ENCODE data around the gene SLK. TPM values are rescaled to one million over a fixed set of nuclear protein-coding genes. Genes with fewer than 3 reads are reported as not detected.

SLK gene
- 12.8 TPM for polyA plus RNA-seq (2012; ENCODE audit: insufficient read length, low read depth)

DNA sequence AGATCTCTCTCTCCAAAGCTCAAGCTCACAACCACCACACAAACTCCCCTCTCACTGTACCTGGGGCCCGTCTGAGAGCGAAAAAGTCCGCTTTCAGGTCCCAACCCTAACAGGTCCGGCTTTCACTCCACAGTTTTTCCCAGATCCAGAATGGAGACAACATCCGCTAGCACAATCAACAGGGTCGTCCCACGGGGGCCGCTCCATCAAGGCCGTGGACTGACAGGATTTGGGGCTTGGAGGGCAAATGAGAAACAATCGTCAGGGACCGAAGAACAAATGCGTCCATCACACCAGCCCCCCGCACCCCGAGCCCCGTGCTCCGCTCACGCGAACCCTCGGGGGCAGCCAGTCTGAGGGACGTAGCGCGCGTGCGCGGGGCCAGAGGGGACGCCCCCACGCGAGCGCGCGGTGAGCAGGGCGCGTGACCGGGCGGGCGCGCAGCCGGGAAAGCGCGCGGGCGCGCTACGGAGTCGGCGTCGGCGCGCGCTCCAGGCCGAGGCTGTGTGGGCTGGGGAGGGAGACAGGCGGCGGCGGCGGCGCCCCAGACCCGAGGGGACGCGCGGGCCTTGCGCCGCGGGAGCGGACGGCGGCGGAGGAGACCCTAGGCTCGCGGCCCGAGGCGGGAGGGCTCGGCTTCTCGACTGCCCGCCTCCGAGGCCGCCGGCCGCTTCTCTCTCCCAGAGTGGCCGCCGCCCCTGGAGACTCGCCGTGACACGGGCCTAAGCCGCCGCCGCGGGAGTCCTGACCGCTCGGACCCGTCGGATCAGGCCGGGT lies at the start of gene SLK:
Gene SLK (plus strand): TSS at position 470 of the 777 bp plus-strand sequence. CDS start 606 bp downstream, outside the sequence.
- TF ChIP-seq TAF1 (IDR thresholded peaks at IDR 0.05; ENCODE audit: borderline replicate concordance, insufficient read depth, low read length) (peak; percentile 63; the same call in 1 of the 2 replicates), FOXP2 (optimal IDR thresholded peaks at IDR 0.05; ENCODE audit: borderline replicate concordance, extremely low read depth, extremely low read length, insufficient read depth) (peak; percentile 45), SIN3A (IDR thresholded peaks at IDR 0.05; ENCODE audit: borderline replicate concordance, insufficient read depth, low read length) (no peak)

GRCh38 chr10:103917302-103918052 lies 49.5 kb upstream of the SLK start:
- TF ChIP-seq REST (IDR thresholded peaks at IDR 0.05; ENCODE audit: insufficient read depth in 1 of 2, low read depth in 2 of 2, low read length in 2 of 2): no peak
- peak; percentile 48; the same call in 1 of the 2 replicates for TF ChIP-seq SIN3A (IDR thresholded peaks at IDR 0.05; ENCODE audit: borderline replicate concordance, insufficient read depth, low read length)
- TF ChIP-seq FOXP2 (optimal IDR thresholded peaks at IDR 0.05; ENCODE audit: borderline replicate concordance, extremely low read depth, extremely low read length, insufficient read depth): no peak

DNA sequence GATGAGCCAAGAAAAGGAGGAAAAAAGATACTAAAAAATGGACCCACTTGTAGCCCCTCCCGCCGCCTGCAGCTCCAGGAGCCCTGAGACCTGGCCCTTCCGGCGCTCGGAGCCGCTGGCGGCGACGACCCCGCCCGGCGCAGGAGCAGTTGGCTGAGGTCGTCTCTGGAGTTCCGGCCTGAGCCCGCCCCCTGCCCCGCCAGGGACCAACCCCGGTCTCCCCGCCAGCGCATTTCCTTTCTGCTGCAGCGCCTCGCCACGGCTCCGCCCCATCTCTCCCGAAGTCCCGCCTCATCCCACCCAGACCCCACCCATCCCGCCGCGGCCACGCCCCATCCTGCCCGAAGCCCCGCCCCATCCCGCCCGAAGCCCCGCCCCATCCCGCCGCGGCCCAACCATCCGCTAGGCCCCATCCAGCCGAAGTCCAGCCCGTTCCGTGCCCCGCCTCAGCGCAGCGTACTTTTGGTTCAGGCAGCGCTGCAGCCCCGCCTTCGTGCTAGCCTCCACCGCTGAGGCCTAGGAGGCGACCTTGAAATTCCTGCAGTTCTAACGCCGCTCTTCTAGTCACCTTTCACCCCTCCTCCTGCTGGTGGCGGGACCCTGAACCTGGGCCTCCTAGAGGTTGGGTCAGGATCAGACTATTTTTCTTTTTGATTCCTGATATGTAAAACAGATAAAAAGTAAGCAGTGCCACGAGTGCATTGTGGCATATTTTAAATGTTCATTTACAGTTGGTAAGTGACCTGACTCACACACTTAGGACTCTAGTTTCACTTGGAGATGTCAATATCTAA lies 48.7 kb upstream of the SLK start, which contains the start of gene STN1:
Gene STN1 (minus strand): TSS at position 132 of the 794 bp plus-strand sequence. CDS start 590 bp downstream, outside the sequence.
- TF ChIP-seq FOXP2 (optimal IDR thresholded peaks at IDR 0.05; ENCODE audit: borderline replicate concordance, extremely low read depth, extremely low read length, insufficient read depth): peak; percentile 65
- TF ChIP-seq SIN3A (IDR thresholded peaks at IDR 0.05; ENCODE audit: borderline replicate concordance, insufficient read depth, low read length): 0 out of 2 replicates have a peak, but pooled peaks have one; percentile 8
- TF ChIP-seq POLR2AphosphoS5 (IDR thresholded peaks at IDR 0.05; ENCODE audit: low read depth, low read length): peak; percentile 86
- TF ChIP-seq TAF1 (IDR thresholded peaks at IDR 0.05; ENCODE audit: borderline replicate concordance, insufficient read depth, low read length): peak; percentile 62; the same call in 1 of the 2 replicates
- TF ChIP-seq REST (IDR thresholded peaks at IDR 0.05; ENCODE audit: insufficient read depth in 1 of 2, low read depth in 2 of 2, low read length in 2 of 2): no peak

DNA sequence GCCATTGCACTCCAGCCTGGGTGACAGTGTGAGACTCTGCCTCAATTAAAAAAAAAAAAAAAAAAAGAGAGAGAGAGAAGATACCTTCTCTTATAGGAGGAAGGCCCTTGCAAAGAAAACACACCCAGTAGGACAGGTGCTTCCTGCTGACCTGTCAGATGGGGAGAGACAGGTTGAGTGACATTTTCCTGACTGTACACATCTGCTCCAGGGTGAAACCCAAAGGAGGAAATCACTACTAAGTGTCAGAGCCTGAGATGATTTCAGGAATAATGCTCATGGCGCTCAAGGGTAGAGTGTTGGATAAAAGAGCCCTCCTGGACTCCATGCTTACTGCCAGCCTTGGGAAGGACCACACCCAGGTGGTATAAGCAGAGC lies 47.3 kb upstream of the SLK start:
- TF ChIP-seq POLR2AphosphoS5 (IDR thresholded peaks at IDR 0.05; ENCODE audit: low read depth, low read length) (no peak), FOXP2 (optimal IDR thresholded peaks at IDR 0.05; ENCODE audit: borderline replicate concordance, extremely low read depth, extremely low read length, insufficient read depth) (no peak), REST (IDR thresholded peaks at IDR 0.05; ENCODE audit: insufficient read depth in 1 of 2, low read depth in 2 of 2, low read length in 2 of 2) (no peak), SIN3A (IDR thresholded peaks at IDR 0.05; ENCODE audit: borderline replicate concordance, insufficient read depth, low read length) (no peak), TAF1 (IDR thresholded peaks at IDR 0.05; ENCODE audit: borderline replicate concordance, insufficient read depth, low read length) (no peak)

DNA sequence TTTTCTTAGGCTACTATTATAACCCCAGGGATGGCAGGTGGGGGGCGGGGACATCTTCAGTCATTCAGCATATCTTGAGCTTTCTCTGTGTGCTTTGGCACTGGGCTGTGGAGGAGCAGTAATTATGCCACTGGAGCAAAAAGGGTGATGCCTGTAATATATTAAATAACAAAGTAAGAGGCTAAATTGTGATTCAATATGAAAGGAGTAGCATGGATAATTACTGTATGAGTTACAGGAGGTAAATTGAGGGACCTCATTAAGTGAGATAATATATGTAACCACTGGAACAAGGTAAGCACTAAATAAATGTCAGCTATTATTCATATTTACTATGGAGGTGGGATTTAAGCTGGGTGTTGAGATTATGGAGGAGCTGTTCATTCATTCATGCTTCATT lies 45.7 kb upstream of the SLK start:
- TF ChIP-seq REST (IDR thresholded peaks at IDR 0.05; ENCODE audit: insufficient read depth in 1 of 2, low read depth in 2 of 2, low read length in 2 of 2): no peak
- TF ChIP-seq TAF1 (IDR thresholded peaks at IDR 0.05; ENCODE audit: borderline replicate concordance, insufficient read depth, low read length): no peak

Measured in PFSK-1 (cell line).